ENCODE measurements around the gene ANKRD34C. TPM values are rescaled to one million over a fixed set of nuclear protein-coding genes. Genes with fewer than 3 reads are reported as not detected.

Gene ANKRD34C
- total RNA-seq, 4 donors from 2014 or later = not detected

GRCh38 chr15:79321876-79322275, 39.4 kb downstream of the ANKRD34C start:
- H3K4me1 ChIP-seq = no peaks in the 10 kb centered on the region
- intact Hi-C loops (cut with DNase I; ENCODE audit: low total_unique reads) = no loop called here
- no peaks in the 10 kb centered on the region for H3K27me3 ChIP-seq
- no peak overlapping the region for H3K4me3 ChIP-seq
- no peak overlapping the region for H3K27ac ChIP-seq
- ATAC-seq (no peak), DNase-seq (no peak)
- H3K9me3 ChIP-seq = no peaks in the 10 kb centered on the region
- no peaks in the 10 kb centered on the region for H3K36me3 ChIP-seq
- in situ Hi-C loops (cut with MboI; ENCODE audit: low sequenced_read_pairs in 4 of 4) = no loop called here
- TF ChIP-seq CTCF (IDR thresholded peaks at IDR 0.05 in 4 of 5, conservative IDR thresholded peaks at IDR 0.05 in 1 of 5) (no peak), POLR2A (IDR thresholded peaks at IDR 0.05) (no peak)

- intact Hi-C loops (cut with DNase I; ENCODE audit: low total_unique reads) = no loop called here
- H3K4me1 ChIP-seq = no peaks in the 10 kb centered on the region
- H3K9me3 ChIP-seq = no peaks in the 10 kb centered on the region
- no peaks in the 10 kb centered on the region for H3K36me3 ChIP-seq
- DNase-seq (no peak), ATAC-seq (no peak)
- in situ Hi-C loops (cut with MboI; ENCODE audit: low sequenced_read_pairs in 4 of 4) = no loop called here
- no peaks in the 10 kb centered on the region for H3K27me3 ChIP-seq
- TF ChIP-seq POLR2A (IDR thresholded peaks at IDR 0.05) (no peak), CTCF (IDR thresholded peaks at IDR 0.05 in 4 of 5, conservative IDR thresholded peaks at IDR 0.05 in 1 of 5) (no peak)
- H3K27ac ChIP-seq = no peak overlapping the region
- no peak overlapping the region for H3K4me3 ChIP-seq
Observed at GRCh38 chr15:79322306-79322705, 39.8 kb downstream of the ANKRD34C start.

GRCh38 chr15:79322945-79323344, 40.4 kb downstream of the ANKRD34C start:
- TF ChIP-seq POLR2A (IDR thresholded peaks at IDR 0.05) (no peak), CTCF (IDR thresholded peaks at IDR 0.05 in 4 of 5, conservative IDR thresholded peaks at IDR 0.05 in 1 of 5) (no peak)
- Histone ChIP-seq H3K27ac (no peak overlapping the region), H3K27me3 (no peaks in the 10 kb centered on the region), H3K4me1 (no peaks in the 10 kb centered on the region), H3K9me3 (no peaks in the 10 kb centered on the region), H3K4me3 (no peak overlapping the region), H3K36me3 (no peaks in the 10 kb centered on the region)
- DNase-seq = no peak
- in situ Hi-C loops (cut with MboI; ENCODE audit: low sequenced_read_pairs in 4 of 4) = no loop called here
- no peak for ATAC-seq
- intact Hi-C loops (cut with DNase I; ENCODE audit: low total_unique reads) = no loop called here

GRCh38 chr15:79329171-79329611, 46.7 kb downstream of the ANKRD34C start:
- DNase-seq (no peak), ATAC-seq (no peak)
- in situ Hi-C loops (cut with MboI; ENCODE audit: low sequenced_read_pairs in 4 of 4) (no loop called here), intact Hi-C loops (cut with DNase I; ENCODE audit: low total_unique reads) (no loop called here)
- Histone ChIP-seq H3K4me3 (no peak overlapping the region), H3K4me1 (no peaks in the 10 kb centered on the region), H3K9me3 (no peaks in the 10 kb centered on the region), H3K27ac (no peak overlapping the region), H3K27me3 (no peaks in the 10 kb centered on the region), H3K36me3 (no peaks in the 10 kb centered on the region)
- TF ChIP-seq POLR2A (IDR thresholded peaks at IDR 0.05) (no peak), CTCF (IDR thresholded peaks at IDR 0.05 in 4 of 5, conservative IDR thresholded peaks at IDR 0.05 in 1 of 5) (no peak)

Other genes starting within 250 kb of the ANKRD34C start
- gene RASGRF1, start 191.9 kb upstream of the ANKRD34C start, total RNA-seq = not detected
- 1 to 10 TPM; 1.3 to 7.0 (median 5.4) TPM for gene TMED3, start 28.4 kb downstream of the ANKRD34C start, total RNA-seq
- gene MINAR1, start 149.6 kb downstream of the ANKRD34C start, total RNA-seq = 1 to 10 TPM in 1 of 4 donors, under 1 TPM in 3; 0.05 to 1.1 (median 0.30) TPM